Testis (tissue), 2 donors: ENCODE results near the gene TSBP1.

Experiments used
- CTCF ChIP-seq, 3 experiments: fragments of 450-650 bp in 2 of 3; fragments of 200-600 bp in 1 of 3; sonication (generic) in 1 of 3; IDR thresholded peaks; one replicate each; pipeline ENCODE4 v1.5.1; 2016 to 2019; ENCODE audit warnings: antibody characterized with exemption in 3 of 3, mild to moderate bottlenecking in 2 of 3, moderate library complexity in 1 of 3
- POLR2A ChIP-seq: fragments of 450-650 bp; IDR thresholded peaks from one replicate; pipeline ENCODE4 v1.6.1; 2017; ENCODE audit warnings: antibody characterized with exemption, mild to moderate bottlenecking, moderate library complexity

- TF ChIP-seq CTCF (IDR thresholded peaks at IDR 0.05), result no peak
- TF ChIP-seq POLR2A, result no peak
Measured at GRCh38 chr6:32375739-32376529, 4.2 kb upstream of the TSBP1 start.
